Liver (tissue), 9 donors: ENCODE measurements around the gene SEC14L5. TPM values are rescaled to one million over a fixed set of nuclear protein-coding genes. Genes with fewer than 3 reads are reported as not detected.

Experiments
- DNase-seq: peaks from one replicate; pipeline ENCODE4 v3.0.0-alpha.2; 2017; ENCODE audit warnings: low spot score
- H3K27ac ChIP-seq, 2 donors: one replicate each; pipeline ENCODE4 v1.7.0; 2013; ENCODE audit warnings: inconsistent platforms in 2 of 2, low read length in 2 of 2, control low read depth in 1 of 2, low read depth in 1 of 2, mild to moderate bottlenecking in 1 of 2
- H3K27me3 ChIP-seq, 4 donors: one replicate each; pipeline versions ENCODE4 v1.6.1 to v1.7.0; 2013; ENCODE audit warnings: low read length in 3 of 4, inconsistent platforms in 1 of 4, mild to moderate bottlenecking in 1 of 4, moderate library complexity in 1 of 4; ENCODE audit not compliant: control insufficient read depth in 4 of 4, insufficient read depth in 4 of 4
- H3K36me3 ChIP-seq, 4 donors: one replicate each; pipeline versions ENCODE4 v1.6.1 to v1.7.0; 2013; ENCODE audit warnings: low read length in 3 of 4, mild to moderate bottlenecking in 3 of 4, low read depth in 1 of 4, moderate library complexity in 1 of 4; ENCODE audit not compliant: control insufficient read depth in 4 of 4, insufficient read depth in 3 of 4
- H3K4me1 ChIP-seq, 4 donors: one replicate each; pipeline versions ENCODE4 v1.6.1 to v1.7.0; 2013; ENCODE audit warnings: low read length in 3 of 4, mild to moderate bottlenecking in 3 of 4, moderate library complexity in 1 of 4; ENCODE audit not compliant: control insufficient read depth in 4 of 4, insufficient read depth in 4 of 4
- H3K4me3 ChIP-seq, 3 donors: one replicate each; pipeline versions ENCODE4 v1.6.1 to v1.7.0; 2013; ENCODE audit warnings: low read length in 3 of 3, control low read depth in 1 of 3, low read depth in 1 of 3, mild to moderate bottlenecking in 1 of 3
- H3K9ac ChIP-seq, 2 donors: one replicate each; pipeline ENCODE4 v1.7.0; 2013; ENCODE audit warnings: low read length in 2 of 2, mild to moderate bottlenecking in 2 of 2, moderate library complexity in 2 of 2, control low read depth in 1 of 2, low read depth in 1 of 2
- H3K9me3 ChIP-seq, 4 donors: one replicate each; pipeline versions ENCODE4 v1.6.1 to v1.7.0; 2013; ENCODE audit warnings: low read length in 3 of 4; ENCODE audit not compliant: control insufficient read depth in 4 of 4
- ATF3 ChIP-seq: IDR thresholded peaks from 2 replicates; pipeline ENCODE4 v1.6.1; 2016; ENCODE audit warnings: antibody characterized with exemption
- CTCF ChIP-seq: fragments of 150-350 bp; IDR thresholded peaks from 2 replicates; pipeline ENCODE4 v1.5.1; 2017; ENCODE audit warnings: improper control_type of control experiment, low read depth, low read length; ENCODE audit not compliant: missing input control
- EGR1 ChIP-seq, 2 donors: IDR thresholded peaks; 2 replicates each; pipeline ENCODE4 v1.6.1; 2016 to 2018; ENCODE audit warnings: antibody characterized with exemption in 2 of 2, low read depth in 2 of 2
- FOXA1 ChIP-seq: IDR thresholded peaks from 2 replicates; pipeline ENCODE4 v1.6.1; 2016; ENCODE audit warnings: antibody characterized with exemption
- FOXA2 ChIP-seq: IDR thresholded peaks from 2 replicates; pipeline ENCODE4 v1.6.1; 2016; ENCODE audit warnings: antibody characterized with exemption
- GABPA ChIP-seq, 2 donors: IDR thresholded peaks in 1 of 2; conservative IDR thresholded peaks in 1 of 2; 2 replicates each; pipeline ENCODE4 v1.6.1; 2016; ENCODE audit warnings: antibody characterized with exemption in 2 of 2, mild to moderate bottlenecking in 1 of 2, moderate library complexity in 1 of 2
- HNF4A ChIP-seq, 2 donors: conservative IDR thresholded peaks; 2 replicates each; pipeline ENCODE4 v1.6.1; 2016; ENCODE audit warnings: antibody characterized with exemption in 2 of 2, mild to moderate bottlenecking in 2 of 2
- HNF4G ChIP-seq: IDR thresholded peaks from 2 replicates; pipeline ENCODE4 v1.6.1; 2016; ENCODE audit warnings: antibody characterized with exemption
- JUND ChIP-seq, 2 donors: IDR thresholded peaks; 2 replicates each; pipeline ENCODE4 v1.6.1; 2016; ENCODE audit warnings: antibody characterized with exemption in 2 of 2
- MAX ChIP-seq: IDR thresholded peaks from 2 replicates; pipeline ENCODE4 v1.6.1; 2016; ENCODE audit warnings: antibody characterized with exemption
- NR2F2 ChIP-seq: IDR thresholded peaks from 2 replicates; pipeline ENCODE4 v1.6.1; 2016; ENCODE audit warnings: antibody characterized with exemption
- RAD21 ChIP-seq, 2 donors: IDR thresholded peaks; 2 replicates each; pipeline ENCODE4 v1.6.1; 2016; ENCODE audit warnings: antibody characterized with exemption in 2 of 2, mild to moderate bottlenecking in 2 of 2
- REST ChIP-seq: IDR thresholded peaks from 2 replicates; pipeline ENCODE4 v1.6.1; 2016; ENCODE audit warnings: antibody characterized with exemption, mild to moderate bottlenecking
- RXRA ChIP-seq, 2 donors: IDR thresholded peaks; 2 replicates each; pipeline ENCODE4 v1.6.1; 2017 to 2018; ENCODE audit warnings: antibody characterized with exemption in 2 of 2, mild to moderate bottlenecking in 1 of 2
- SP1 ChIP-seq: IDR thresholded peaks from 2 replicates; pipeline ENCODE4 v1.6.1; 2018; ENCODE audit warnings: antibody characterized with exemption, mild to moderate bottlenecking
- TAF1 ChIP-seq: conservative IDR thresholded peaks from 2 replicates; pipeline ENCODE4 v1.6.1; 2016; ENCODE audit warnings: antibody characterized with exemption, mild to moderate bottlenecking
- YY1 ChIP-seq: IDR thresholded peaks from 2 replicates; pipeline ENCODE4 v1.6.1; 2016; ENCODE audit warnings: antibody characterized with exemption, mild to moderate bottlenecking
- ZBTB33 ChIP-seq: IDR thresholded peaks from 2 replicates; pipeline ENCODE4 v1.6.1; 2016; ENCODE audit warnings: antibody characterized with exemption
- WGBS: extraction: QIAGEN DNeasy Blood & Tissue Kit; methylation state at CpG from one replicate; pipeline ENCODE4 v1.1.7; 2013; 5-methylcytosine and 5-hydroxymethylcytosine counted together
- polyA plus RNA-seq, 2 donors: library from polyadenylated mRNA; stranded (reverse) in 1 of 2; unstranded in 1 of 2; fragments of 200-250 nt in 1 of 2; fragments of >200 nt in 1 of 2; fragmentation: Nextera tagmentation in 1 of 2; extraction: Ambion mirVana in 1 of 2; gene quantifications; one replicate each; pipeline versions ENCODE4 v1.2.1 to v1.2.3, GENCODE V29; 2013 to 2015
- total RNA-seq, 2 donors: library from RNA; depleted of rRNA; stranded (reverse); fragments of >200 nt; gene quantifications; one replicate each; pipeline ENCODE4 v1.2.3, GENCODE V29; 2014
- donor health status: healthy.
- donor health status: healthy.
- donor health status: healthy.
- donor health status: healthy.
- donor health status: healthy.

The SEC14L5 gene
- total and polyA plus RNA-seq, 4 donors, result 0.03 to 0.65 (median 0.12) TPM

- H3K27me3 ChIP-seq, result no peaks in the 10 kb centered on the region
- H3K4me1 ChIP-seq, result peaks cover 9 to 46% (median 36%) of the 10 kb centered on the region in 4 donors
- H3K9me3 ChIP-seq, result no peaks in the 10 kb centered on the region
- H3K9ac ChIP-seq, result no peak overlapping the region
- no peaks in the 10 kb centered on the region for H3K36me3 ChIP-seq
- peak overlapping the region; percentile 60 to 71 for H3K27ac ChIP-seq
- peak overlapping the region in 2 of 3 donors; percentile 83 to 90 for H3K4me3 ChIP-seq
- 27% methylated on average over 19 of the region's 19 CpGs for WGBS
- no peak for TF ChIP-seq ZBTB33
- peak; percentile 64 for TF ChIP-seq MAX
- peak; percentile 54 to 80 for TF ChIP-seq RXRA (IDR thresholded peaks at IDR 0.05)
- TF ChIP-seq REST, result peak; percentile 47
- no peak for TF ChIP-seq FOXA2
- peak; percentile 50 for TF ChIP-seq FOXA1
- TF ChIP-seq RAD21 (IDR thresholded peaks at IDR 0.05), result peak; percentile 61 to 73
- no peak for TF ChIP-seq HNF4G
- TF ChIP-seq YY1, result peak; percentile 78
- TF ChIP-seq JUND (IDR thresholded peaks at IDR 0.05), result peak in 1 of 2 donors; percentile 20
- peak in 1 of 2 donors; percentile 33 for TF ChIP-seq GABPA (IDR thresholded peaks at IDR 0.05 in 1 of 2, conservative IDR thresholded peaks at IDR 0.05 in 1 of 2)
- TF ChIP-seq CTCF, result no peak
- TF ChIP-seq EGR1 (IDR thresholded peaks at IDR 0.05; ENCODE audit: low read depth in 2 of 2), result peak in 1 of 2 donors; percentile 21
- TF ChIP-seq NR2F2, result no peak
- no peak for TF ChIP-seq ATF3
- TF ChIP-seq TAF1, result no peak
- TF ChIP-seq HNF4A (conservative IDR thresholded peaks at IDR 0.05), result peak; percentile 51 to 74
- TF ChIP-seq SP1, result peak; percentile 77
- no peak for DNase-seq
Observed at GRCh38 chr16:4935241-4935855, 22.8 kb upstream of the SEC14L5 start.
